Mesendoderm (in vitro differentiated cells): ENCODE data around the gene F13A1.

Experiments used
- DNase-seq: peaks from one replicate; pipeline ENCODE4 v3.0.0; 2013
- H2AK5ac ChIP-seq: 2 replicates; pipeline ENCODE4 v1.6.1; 2013; ENCODE audit warnings: low read length, inconsistent platforms
- H2BK120ac ChIP-seq: 2 replicates; pipeline ENCODE4 v1.6.1; 2013; ENCODE audit warnings: low read depth, mild to moderate bottlenecking, low read length, moderate library complexity, mixed read lengths
- H2BK15ac ChIP-seq: replicated peaks from 2 replicates; pipeline ENCODE4 v1.6.1; 2013; ENCODE audit warnings: low read depth, mild to moderate bottlenecking, moderate library complexity
- H2BK5ac ChIP-seq: 2 replicates; pipeline ENCODE4 v1.6.1; 2013; ENCODE audit warnings: low read length, inconsistent platforms
- H3K18ac ChIP-seq: 2 replicates; pipeline ENCODE4 v1.6.1; 2013; ENCODE audit warnings: mild to moderate bottlenecking, low read length, mixed read lengths
- H3K23ac ChIP-seq: one replicate; pipeline ENCODE4 v1.6.1; 2013; ENCODE audit warnings: low read length
- H3K27ac ChIP-seq: 2 replicates; pipeline ENCODE4 v1.5.1; 2013; ENCODE audit warnings: low read depth, mild to moderate bottlenecking, inconsistent platforms, low read length, moderate library complexity
- H3K27me3 ChIP-seq: 2 replicates; pipeline ENCODE4 v1.6.1; 2013; ENCODE audit warnings: low read length, control low read depth, mild to moderate bottlenecking, inconsistent platforms; ENCODE audit not compliant: insufficient read depth, poor library complexity
- H3K36me3 ChIP-seq: 2 replicates; pipeline ENCODE4 v1.6.1; 2013; ENCODE audit warnings: low read length, inconsistent platforms; ENCODE audit not compliant: control insufficient read depth, insufficient read depth
- H3K4ac ChIP-seq: one replicate; pipeline ENCODE4 v1.6.1; 2013; ENCODE audit warnings: low read depth, mild to moderate bottlenecking, low read length, moderate library complexity
- H3K4me1 ChIP-seq: 2 replicates; pipeline ENCODE4 v1.6.1; 2013; ENCODE audit warnings: low read depth, low read length, inconsistent platforms; ENCODE audit not compliant: control insufficient read depth
- H3K4me2 ChIP-seq: 2 replicates; pipeline ENCODE4 v1.6.1; 2013; ENCODE audit warnings: low read length
- H3K4me3 ChIP-seq: 2 replicates; pipeline ENCODE4 v1.5.1; 2013; ENCODE audit warnings: mild to moderate bottlenecking, low read length
- H3K56ac ChIP-seq: one replicate; pipeline ENCODE4 v1.6.1; 2013; ENCODE audit warnings: low read length
- H3K79me1 ChIP-seq: 2 replicates; pipeline ENCODE4 v1.6.1; 2013; ENCODE audit warnings: low read length, inconsistent platforms
- H3K79me2 ChIP-seq: 2 replicates; pipeline ENCODE4 v1.6.1; 2013; ENCODE audit warnings: mild to moderate bottlenecking, low read length; ENCODE audit not compliant: control insufficient read depth, insufficient read depth
- H3K9ac ChIP-seq: 2 replicates; pipeline ENCODE4 v1.6.1; 2013; ENCODE audit warnings: low read length, inconsistent platforms
- H4K5ac ChIP-seq: one replicate; pipeline ENCODE4 v1.6.1; 2013; ENCODE audit warnings: low read length
- H4K8ac ChIP-seq: one replicate; pipeline ENCODE4 v1.6.1; 2013; ENCODE audit warnings: low read depth, mild to moderate bottlenecking, control low read depth, low read length, moderate library complexity
- WGBS: extraction: QIAGEN DNeasy Blood & Tissue Kit; methylation state at CpG from one replicate; pipeline ENCODE4 v1.1.7; 2013; ENCODE audit warnings: low lambda C conversion rate, missing lambda C conversion rate; ENCODE audit not compliant: insufficient coverage; ENCODE audit errors: extremely low coverage; 5-methylcytosine and 5-hydroxymethylcytosine counted together

F13A1 gene

DNA sequence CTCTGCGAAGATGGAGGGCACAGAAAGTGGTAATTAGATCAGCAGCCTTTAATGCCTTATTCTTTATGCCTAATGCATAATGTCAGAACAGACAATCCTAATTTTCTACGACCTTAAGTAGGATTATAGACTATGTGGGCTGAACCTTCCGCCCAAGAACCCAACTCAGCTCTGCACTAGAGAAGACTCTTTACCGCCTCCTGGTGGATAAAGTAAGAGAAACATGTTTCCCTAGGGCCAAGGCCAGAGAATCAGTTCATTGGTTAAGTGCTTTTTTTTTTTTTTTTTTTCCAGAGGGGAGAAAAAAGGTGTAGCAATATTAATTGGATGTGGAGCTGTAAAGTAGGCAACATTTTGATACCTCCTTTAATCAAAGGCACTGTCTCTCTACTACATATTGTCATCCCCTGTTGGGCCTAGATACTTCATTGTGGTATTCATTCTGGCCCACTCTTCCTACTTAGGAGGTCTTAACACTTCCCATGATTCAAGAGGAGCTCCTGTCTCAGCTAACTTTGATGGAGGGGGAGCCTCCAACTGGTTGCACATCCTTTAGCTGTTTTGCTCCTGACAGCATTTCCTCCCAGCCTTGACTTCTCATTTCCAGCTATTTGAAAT, 188.9 kb downstream of the F13A1 start:
- no CpG with 5 or more reads among the region's 4 CpGs for WGBS
- Histone ChIP-seq H2AK5ac (no peak overlapping the region), H3K27ac (no peak overlapping the region), H3K4me2 (no peak overlapping the region), H4K5ac (no peak overlapping the region), H3K4ac (no peak overlapping the region), H3K23ac (no peak overlapping the region), H4K8ac (no peak overlapping the region), H2BK15ac (no peak overlapping the region), H3K4me1 (no peaks in the 10 kb centered on the region), H3K27me3 (no peaks in the 10 kb centered on the region), H3K56ac (no peak overlapping the region), H3K79me2 (no peaks in the 10 kb centered on the region), H2BK5ac (no peak overlapping the region), H3K9ac (no peak overlapping the region), H3K36me3 (no peaks in the 10 kb centered on the region), H3K4me3 (no peak overlapping the region), H2BK120ac (no peak overlapping the region), H3K18ac (no peak overlapping the region), H3K79me1 (no peaks in the 10 kb centered on the region)
- peak; percentile 84 for DNase-seq

DNA sequence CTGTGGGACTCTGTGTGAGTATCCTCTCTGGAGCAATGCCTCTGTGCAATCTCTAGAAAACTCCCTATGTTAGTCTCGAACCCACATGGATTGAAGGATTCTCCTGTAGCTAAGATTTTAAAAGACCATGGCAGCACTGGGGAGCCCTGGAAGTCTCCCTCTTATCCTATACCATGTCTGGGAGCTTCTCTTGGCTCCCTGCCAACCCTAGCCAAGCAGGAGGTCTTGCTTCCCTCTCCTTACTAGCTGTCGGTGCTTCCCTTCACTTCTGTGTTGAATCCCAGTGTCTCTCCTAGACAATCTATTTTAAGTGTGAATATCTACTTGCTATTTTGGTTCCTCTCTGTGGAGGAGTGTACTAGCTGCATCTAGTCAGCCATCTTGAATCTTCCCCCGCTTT, 195.0 kb downstream of the F13A1 start:
- Histone ChIP-seq H3K18ac (no peak overlapping the region), H3K4ac (no peak overlapping the region), H2AK5ac (no peak overlapping the region), H4K5ac (no peak overlapping the region), H3K4me2 (no peak overlapping the region), H2BK15ac (no peak overlapping the region), H3K4me1 (no peaks in the 10 kb centered on the region), H3K9ac (no peak overlapping the region), H3K27me3 (no peaks in the 10 kb centered on the region), H3K4me3 (no peak overlapping the region), H3K79me2 (no peaks in the 10 kb centered on the region), H3K79me1 (no peaks in the 10 kb centered on the region), H2BK120ac (no peak overlapping the region), H4K8ac (no peak overlapping the region), H3K27ac (no peak overlapping the region), H3K56ac (no peak overlapping the region), H2BK5ac (no peak overlapping the region), H3K36me3 (no peaks in the 10 kb centered on the region), H3K23ac (no peak overlapping the region)
- no peak for DNase-seq
- no CpG with 5 or more reads among the region's 3 CpGs for WGBS

DNA sequence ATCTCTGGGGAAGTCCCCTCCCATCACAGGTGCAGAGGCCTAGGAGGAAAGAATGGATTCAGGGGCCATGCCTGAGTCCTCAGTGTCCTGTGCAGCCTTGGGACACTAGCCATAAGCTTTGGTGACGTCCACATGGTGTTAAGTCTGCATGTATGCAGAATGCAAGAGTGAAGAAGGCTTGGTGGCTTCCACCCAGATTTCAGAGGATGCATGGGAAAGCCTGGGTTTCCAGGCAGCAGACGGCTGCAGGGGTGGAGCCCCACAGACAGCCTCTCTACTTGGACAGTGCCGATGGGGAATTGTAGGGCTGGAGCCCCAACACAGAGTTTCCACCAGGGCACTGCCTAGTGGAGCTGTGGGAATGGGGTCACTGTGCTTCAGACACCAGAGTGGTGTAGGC, 196.7 kb downstream of the F13A1 start:
- Histone ChIP-seq H3K79me2 (no peaks in the 10 kb centered on the region), H3K27ac (no peak overlapping the region), H3K79me1 (no peaks in the 10 kb centered on the region), H2AK5ac (no peak overlapping the region), H3K4ac (no peak overlapping the region), H3K4me2 (no peak overlapping the region), H2BK5ac (no peak overlapping the region), H4K8ac (no peak overlapping the region), H3K4me1 (no peaks in the 10 kb centered on the region), H3K56ac (no peak overlapping the region), H3K27me3 (no peaks in the 10 kb centered on the region), H3K9ac (no peak overlapping the region), H3K23ac (no peak overlapping the region), H2BK15ac (no peak overlapping the region), H4K5ac (no peak overlapping the region), H2BK120ac (no peak overlapping the region), H3K18ac (no peak overlapping the region), H3K4me3 (no peak overlapping the region), H3K36me3 (no peaks in the 10 kb centered on the region)
- DNase-seq = no peak
- WGBS = no CpG with 5 or more reads among the region's 3 CpGs

DNA sequence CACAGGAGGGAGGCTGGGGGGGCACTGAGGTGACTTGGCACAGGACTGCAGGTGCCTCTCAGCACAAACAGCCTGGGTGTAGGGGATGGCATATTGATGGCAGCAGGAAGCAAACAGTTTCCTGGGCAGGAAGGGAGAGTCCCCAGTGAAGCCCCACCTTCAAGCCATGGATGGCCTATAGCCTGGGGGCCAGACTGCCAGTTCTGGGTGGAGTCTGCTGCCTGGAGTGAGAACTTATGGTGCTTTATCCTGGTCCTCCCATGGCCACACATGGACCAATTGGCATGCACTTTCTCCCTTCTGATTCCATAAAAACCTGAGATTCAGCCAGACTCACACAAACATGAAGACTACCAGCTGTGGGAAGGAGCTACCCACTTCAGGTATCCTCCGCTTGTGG, 198.5 kb downstream of the F13A1 start:
- H3K4me1 ChIP-seq = no peaks in the 10 kb centered on the region
- no peak overlapping the region for H2BK15ac ChIP-seq
- no peaks in the 10 kb centered on the region for H3K36me3 ChIP-seq
- H3K23ac ChIP-seq = no peak overlapping the region
- H3K56ac ChIP-seq = no peak overlapping the region
- H4K5ac ChIP-seq = no peak overlapping the region
- no CpG with 5 or more reads among the region's 1 CpG for WGBS
- no peak overlapping the region for H3K9ac ChIP-seq
- H3K4ac ChIP-seq = no peak overlapping the region
- no peak overlapping the region for H3K27ac ChIP-seq
- H3K27me3 ChIP-seq = no peaks in the 10 kb centered on the region
- DNase-seq = no peak
- H3K4me2 ChIP-seq = no peak overlapping the region
- no peaks in the 10 kb centered on the region for H3K79me1 ChIP-seq
- H4K8ac ChIP-seq = no peak overlapping the region
- no peak overlapping the region for H3K18ac ChIP-seq
- H2BK5ac ChIP-seq = no peak overlapping the region
- no peaks in the 10 kb centered on the region for H3K79me2 ChIP-seq
- H2AK5ac ChIP-seq = no peak overlapping the region
- no peak overlapping the region for H2BK120ac ChIP-seq
- no peak overlapping the region for H3K4me3 ChIP-seq

DNA sequence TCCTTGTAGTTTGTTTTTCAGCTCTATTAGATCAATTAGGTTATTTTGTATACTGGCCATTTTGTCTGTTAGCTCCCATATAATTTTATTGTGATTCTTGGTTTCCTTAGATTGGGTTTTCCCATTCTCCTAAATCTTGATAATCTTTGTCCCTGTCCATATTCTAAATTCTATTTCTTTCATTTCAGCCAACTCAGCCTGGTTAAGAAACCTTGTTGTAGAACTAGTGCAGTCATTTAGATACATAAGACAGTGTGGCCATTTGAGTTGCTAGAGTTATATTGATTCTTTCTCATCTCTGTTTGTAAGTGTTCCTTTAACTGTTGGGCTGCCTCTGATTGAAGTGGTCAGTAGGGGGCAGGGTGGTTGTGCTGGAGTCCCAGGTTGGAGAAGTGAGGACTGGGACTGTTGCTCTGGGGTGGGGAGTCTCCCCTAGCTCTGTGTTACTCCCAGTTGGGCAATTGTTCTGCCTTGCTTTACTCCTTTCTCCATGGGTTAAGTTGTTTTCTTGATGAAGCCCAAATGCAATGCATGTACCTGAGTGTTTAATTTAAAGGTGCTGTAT, 214.9 kb downstream of the F13A1 start:
- H3K79me1 ChIP-seq = no peaks in the 10 kb centered on the region
- H3K27me3 ChIP-seq = no peaks in the 10 kb centered on the region
- H2BK15ac ChIP-seq = no peak overlapping the region
- no peak overlapping the region for H3K4ac ChIP-seq
- no peak overlapping the region for H3K27ac ChIP-seq
- no peak overlapping the region for H2AK5ac ChIP-seq
- no peak overlapping the region for H4K5ac ChIP-seq
- no peak overlapping the region for H3K9ac ChIP-seq
- H3K79me2 ChIP-seq = no peaks in the 10 kb centered on the region
- no peak overlapping the region for H4K8ac ChIP-seq
- H3K4me2 ChIP-seq = no peak overlapping the region
- no peak overlapping the region for H2BK5ac ChIP-seq
- no peaks in the 10 kb centered on the region for H3K36me3 ChIP-seq
- no peak overlapping the region for H3K23ac ChIP-seq
- no peak overlapping the region for H3K4me3 ChIP-seq
- DNase-seq = peak; percentile 60
- H3K4me1 ChIP-seq = no peaks in the 10 kb centered on the region
- H2BK120ac ChIP-seq = no peak overlapping the region
- no peak overlapping the region for H3K18ac ChIP-seq
- H3K56ac ChIP-seq = no peak overlapping the region
